AG10803 (cell line): Measurements from ENCODE around the gene SLC9C1.

ENCODE experiments used
- DNase-seq: peaks from one replicate; pipeline ENCODE4 v3.0.0; 2010; ENCODE audit warnings: low read depth
- H3K4me3 ChIP-seq: 2 replicates; pipeline ENCODE4 v1.5.1; 2011; ENCODE audit warnings: mild to moderate bottlenecking, low read length, control low read depth
- TF ChIP-seq, protein P1 (sequence below): conservative IDR thresholded peaks from 2 replicates; pipeline ENCODE4 v1.5.1; 2011; ENCODE audit warnings: mild to moderate bottlenecking, low read length, control low read depth, inconsistent platforms

SLC9C1 gene

DNA sequence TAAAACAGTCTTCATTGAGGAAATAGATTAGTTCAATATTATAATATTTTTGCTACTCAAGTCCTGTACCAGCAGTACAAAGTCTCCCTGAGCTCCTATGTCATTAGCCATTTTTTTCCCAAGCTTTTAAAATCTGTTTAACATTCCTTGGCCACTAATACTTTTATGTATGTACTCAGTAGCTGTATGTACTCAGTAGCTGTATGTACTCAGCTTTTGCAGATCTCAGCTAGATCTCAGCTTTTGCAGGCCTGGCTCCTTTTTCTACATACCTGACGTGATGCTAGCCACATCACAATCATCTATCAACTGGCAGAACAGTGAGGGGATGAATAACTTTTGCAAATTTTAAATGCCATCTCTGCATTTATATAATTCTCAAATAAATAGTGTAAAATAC lies 13.8 kb downstream of the SLC9C1 start:
- no peak for DNase-seq
- no peak overlapping the region for H3K4me3 ChIP-seq
- TF ChIP-seq, protein P1, sequence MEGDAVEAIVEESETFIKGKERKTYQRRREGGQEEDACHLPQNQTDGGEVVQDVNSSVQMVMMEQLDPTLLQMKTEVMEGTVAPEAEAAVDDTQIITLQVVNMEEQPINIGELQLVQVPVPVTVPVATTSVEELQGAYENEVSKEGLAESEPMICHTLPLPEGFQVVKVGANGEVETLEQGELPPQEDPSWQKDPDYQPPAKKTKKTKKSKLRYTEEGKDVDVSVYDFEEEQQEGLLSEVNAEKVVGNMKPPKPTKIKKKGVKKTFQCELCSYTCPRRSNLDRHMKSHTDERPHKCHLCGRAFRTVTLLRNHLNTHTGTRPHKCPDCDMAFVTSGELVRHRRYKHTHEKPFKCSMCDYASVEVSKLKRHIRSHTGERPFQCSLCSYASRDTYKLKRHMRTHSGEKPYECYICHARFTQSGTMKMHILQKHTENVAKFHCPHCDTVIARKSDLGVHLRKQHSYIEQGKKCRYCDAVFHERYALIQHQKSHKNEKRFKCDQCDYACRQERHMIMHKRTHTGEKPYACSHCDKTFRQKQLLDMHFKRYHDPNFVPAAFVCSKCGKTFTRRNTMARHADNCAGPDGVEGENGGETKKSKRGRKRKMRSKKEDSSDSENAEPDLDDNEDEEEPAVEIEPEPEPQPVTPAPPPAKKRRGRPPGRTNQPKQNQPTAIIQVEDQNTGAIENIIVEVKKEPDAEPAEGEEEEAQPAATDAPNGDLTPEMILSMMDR, result no peak

DNA sequence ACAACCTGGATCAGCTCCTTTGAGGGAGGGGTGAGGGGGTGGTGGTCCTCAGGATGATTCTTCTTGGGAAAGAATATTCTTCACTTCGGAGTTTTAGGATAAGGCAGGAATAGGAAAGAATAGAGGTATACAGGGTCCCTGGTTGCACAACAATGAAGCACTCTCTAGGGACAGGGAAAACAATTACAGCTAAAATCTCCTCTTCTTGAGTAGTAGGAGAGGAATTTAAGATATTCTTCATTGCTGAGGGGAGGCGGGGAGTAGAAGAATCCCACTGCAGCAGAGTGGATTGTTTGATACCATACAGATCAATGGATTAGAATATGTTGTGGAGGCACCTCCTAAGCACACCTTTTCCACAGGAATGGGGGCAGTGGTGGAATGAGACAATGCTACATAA lies 20.5 kb downstream of the SLC9C1 start:
- TF ChIP-seq, protein P1, result no peak
- DNase-seq, result no peak
- H3K4me3 ChIP-seq, result no peak overlapping the region

DNA sequence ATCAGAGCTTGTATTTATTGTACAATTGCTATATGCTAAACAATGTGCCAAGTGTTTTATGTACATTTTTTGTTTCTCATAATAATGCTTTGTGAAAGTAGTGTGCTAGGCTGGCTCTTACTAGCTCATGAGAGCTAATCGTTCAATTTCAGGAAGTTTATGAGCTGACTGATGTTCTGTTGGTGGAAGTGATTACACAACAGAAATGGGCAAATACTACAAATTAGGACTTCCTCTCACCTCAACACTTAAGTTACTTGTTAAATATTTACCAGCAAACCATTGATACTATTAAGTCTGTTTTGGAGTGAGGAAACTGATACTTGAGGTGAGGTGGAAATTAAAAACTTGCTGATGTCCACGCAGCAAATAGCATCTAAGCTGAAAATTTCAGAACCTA lies 32.3 kb downstream of the SLC9C1 start:
- TF ChIP-seq, protein P1, result no peak
- no peak for DNase-seq
- no peak overlapping the region for H3K4me3 ChIP-seq

DNA sequence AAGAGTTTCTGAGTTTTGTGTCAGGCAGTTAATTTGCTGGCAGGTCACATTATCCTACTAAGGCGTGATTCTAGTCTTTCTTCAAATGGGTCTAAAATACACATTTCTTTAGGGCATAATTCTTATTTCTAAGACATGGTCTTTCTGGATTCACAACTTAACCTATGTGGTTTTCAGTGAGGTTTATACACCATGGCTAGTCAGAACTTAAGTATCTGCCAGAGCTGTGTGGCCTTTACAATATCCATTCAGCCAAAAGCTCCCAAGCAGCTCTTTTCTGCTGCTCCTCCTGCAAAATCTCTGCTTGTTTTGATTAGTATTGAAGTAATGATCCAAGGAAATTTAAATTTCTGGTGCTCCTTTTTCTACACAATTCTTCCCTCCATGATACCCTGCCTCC lies 33.5 kb downstream of the SLC9C1 start:
- TF ChIP-seq, protein P1, result no peak

DNA sequence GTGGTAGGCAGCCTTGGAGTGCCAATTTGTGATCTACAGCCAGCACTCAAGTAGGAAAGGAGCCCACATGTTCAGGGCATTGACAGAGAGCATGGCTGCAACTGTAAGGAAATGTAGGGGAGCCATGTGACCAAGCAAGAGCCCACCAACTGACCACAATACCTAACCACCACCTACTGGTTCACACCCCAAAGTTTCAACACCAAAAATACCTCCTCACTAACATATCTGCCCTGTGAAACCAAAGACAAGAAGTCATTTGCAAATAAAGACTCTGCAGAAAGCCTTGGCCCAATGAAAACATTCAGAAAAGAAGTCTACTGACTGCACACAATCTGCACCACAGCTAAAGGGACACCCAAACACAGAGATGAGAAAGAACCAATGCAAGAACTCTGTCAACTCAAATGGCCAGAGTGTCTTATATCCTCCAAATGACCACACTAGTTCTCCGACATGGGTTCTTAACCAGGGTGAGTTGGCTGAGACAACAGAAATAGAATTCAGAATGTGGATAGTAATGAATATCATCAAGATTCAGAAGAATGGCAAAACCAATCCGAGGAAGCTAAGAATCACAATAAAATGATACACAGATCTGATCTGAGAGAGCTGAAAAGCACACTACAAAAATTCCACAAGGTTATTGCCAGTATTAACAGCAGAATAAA lies 40.6 kb downstream of the SLC9C1 start:
- DNase-seq, result no peak
- H3K4me3 ChIP-seq, result no peak overlapping the region
- TF ChIP-seq, protein P1, result no peak

More for the DNA sequence above, 33.5 kb downstream of the SLC9C1 start:
- H3K4me3 ChIP-seq, result no peak overlapping the region
- DNase-seq, result no peak

DNA sequence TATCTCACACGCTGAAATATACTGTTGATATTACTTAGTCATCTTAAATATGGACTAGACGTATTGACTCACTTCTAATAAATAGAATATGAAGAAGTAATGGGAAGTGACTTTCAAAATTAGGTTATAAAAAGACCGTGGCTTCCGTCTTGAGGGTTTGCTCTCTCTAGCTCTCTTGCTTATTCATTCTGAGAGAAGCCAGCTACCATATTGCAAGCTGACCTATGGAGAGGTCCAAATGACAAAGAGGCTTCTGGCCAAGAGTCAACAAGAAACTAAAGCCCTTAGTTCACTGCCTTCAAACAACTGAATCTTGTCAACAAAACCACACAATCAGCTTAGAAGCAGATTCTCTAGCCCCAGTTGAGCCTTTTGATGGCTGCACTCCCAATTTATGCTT lies 46.1 kb downstream of the SLC9C1 start:
- H3K4me3 ChIP-seq, result no peak overlapping the region
- TF ChIP-seq, protein P1, result no peak
- DNase-seq, result no peak

DNA sequence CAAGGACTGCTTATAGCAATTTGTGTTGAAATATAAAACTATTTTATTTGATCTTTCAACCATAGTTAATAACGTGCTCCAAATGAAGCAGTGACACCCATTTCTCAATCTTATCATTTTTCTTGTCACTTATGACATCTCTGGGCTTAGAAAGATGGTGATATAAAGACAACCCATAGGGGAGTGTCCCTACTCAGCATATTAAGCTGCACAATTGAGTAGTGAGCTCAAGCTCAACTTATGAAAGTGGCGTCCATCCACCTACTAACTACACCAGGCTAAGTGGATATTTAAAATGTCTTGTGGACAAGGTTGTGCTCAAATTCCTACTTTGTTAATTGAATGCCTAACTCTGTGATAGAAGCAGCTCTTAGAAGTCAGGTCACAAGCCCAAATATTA lies 46.7 kb downstream of the SLC9C1 start:
- TF ChIP-seq, protein P1, result no peak
- H3K4me3 ChIP-seq, result no peak overlapping the region
- no peak for DNase-seq
